GM23248 (cell line): ENCODE data around the gene APRT.

Experiments used
- EZH2 ChIP-seq: fragments of 200-600 bp; sonication (generic); IDR thresholded peaks from 2 replicates; pipeline ENCODE4 v1.6.1; 2018; ENCODE audit warnings: antibody characterized with exemption, mild to moderate bottlenecking; ENCODE audit not compliant: insufficient read depth, poor library complexity, severe bottlenecking
- EZH2phosphoT487 ChIP-seq: fragments of 200-600 bp; sonication (generic); IDR thresholded peaks from 2 replicates; pipeline ENCODE4 v1.6.1; 2018; ENCODE audit warnings: antibody characterized with exemption, moderate library complexity, mild to moderate bottlenecking, low read depth; ENCODE audit not compliant: insufficient read depth

GRCh38 chr16:88763502-88764053 lies 48.1 kb downstream of the APRT start:
- no peak for TF ChIP-seq EZH2
- TF ChIP-seq EZH2phosphoT487 = no peak
